ENCODE data around the gene PWWP2B.
"Not testable (repeated sequence)": the region's sequence is repeated elsewhere in the genome, so short reads cannot be mapped to it uniquely, and the experiment has no call there.

PWWP2B gene

DNA sequence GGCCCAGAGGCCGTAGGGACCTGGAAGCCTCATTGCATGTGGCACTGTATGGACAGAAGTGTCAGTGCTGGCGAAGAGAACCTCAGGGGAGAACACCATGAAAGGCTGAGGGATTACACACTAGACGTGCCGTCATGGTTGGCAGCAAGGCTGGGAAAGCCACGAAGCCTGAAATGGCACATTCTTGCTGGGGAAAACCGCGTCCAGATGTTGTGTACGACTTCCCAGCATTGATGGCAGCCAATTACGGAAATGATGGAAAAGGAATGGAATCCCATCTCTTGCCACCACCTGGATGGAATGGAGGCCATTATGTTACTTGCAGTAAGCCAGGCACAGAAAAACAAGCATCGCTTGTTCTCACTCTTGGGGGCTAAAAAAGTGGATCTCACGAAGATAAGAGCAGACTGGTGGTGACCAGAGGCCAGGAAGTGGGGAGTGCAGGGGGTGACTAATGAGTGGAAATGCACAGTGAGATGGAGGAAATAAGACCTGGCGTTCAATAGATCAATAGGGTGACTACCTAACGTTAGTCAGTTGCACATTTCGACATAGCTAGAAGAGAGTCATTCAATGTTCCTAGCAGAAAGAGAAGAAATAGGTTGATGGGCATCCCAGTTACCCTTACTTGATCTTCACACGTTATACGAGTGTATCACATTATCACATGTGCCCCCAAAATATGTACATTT lies 14.6 kb upstream of the PWWP2B start:
- no peak for DNase-seq

GRCh38 chr10:132383101-132383500 lies 13.9 kb upstream of the PWWP2B start:
- DNase-seq: no peak

GRCh38 chr10:132383751-132384196 lies 13.2 kb upstream of the PWWP2B start:
- no peak for DNase-seq

GRCh38 chr10:132384618-132385388 lies 12.2 kb upstream of the PWWP2B start:
- no peak for DNase-seq

- DNase-seq: no peak
Observed at GRCh38 chr10:132385389-132385667, 11.7 kb upstream of the PWWP2B start.

- DNase-seq: peak; percentile 9
Observed at GRCh38 chr10:132385721-132386418, 11.1 kb upstream of the PWWP2B start.

DNA sequence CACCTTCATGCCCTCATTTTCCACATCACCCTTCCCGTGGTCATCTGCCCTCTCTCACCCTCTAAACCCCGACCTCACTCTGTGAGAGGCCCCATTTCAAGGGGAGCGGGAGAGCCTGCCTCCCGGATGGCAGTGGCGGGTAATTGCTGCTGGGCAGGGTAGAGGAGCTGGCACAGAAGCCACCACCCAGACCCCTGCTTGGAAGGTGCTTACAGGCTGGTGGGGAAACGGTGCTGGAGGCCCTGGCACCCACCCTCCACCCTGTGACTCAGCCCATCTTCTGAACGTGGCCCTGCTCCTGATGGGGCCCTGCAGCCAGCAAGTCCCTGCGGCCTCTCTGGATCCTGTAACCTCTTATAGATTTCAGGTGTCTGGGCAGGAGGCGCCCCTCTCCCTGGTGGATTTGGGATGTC lies 10.6 kb upstream of the PWWP2B start:
- peak; percentile 10 for DNase-seq

- DNase-seq: not testable (repeated sequence)
Observed at GRCh38 chr10:132386896-132387295, 10.1 kb upstream of the PWWP2B start.

- DNase-seq: peak; percentile 76
Observed at GRCh38 chr10:132387764-132388210, 9.2 kb upstream of the PWWP2B start.

- peak; percentile 10 for DNase-seq
Observed at GRCh38 chr10:132388891-132389432, 8.0 kb upstream of the PWWP2B start.

GRCh38 chr10:132389433-132390169 lies 7.4 kb upstream of the PWWP2B start:
- DNase-seq: peak; percentile 12

GRCh38 chr10:132390170-132390920 lies 6.7 kb upstream of the PWWP2B start:
- DNase-seq: no peak

- DNase-seq: no peak
Observed at GRCh38 chr10:132390921-132391675, 5.9 kb upstream of the PWWP2B start.

DNA sequence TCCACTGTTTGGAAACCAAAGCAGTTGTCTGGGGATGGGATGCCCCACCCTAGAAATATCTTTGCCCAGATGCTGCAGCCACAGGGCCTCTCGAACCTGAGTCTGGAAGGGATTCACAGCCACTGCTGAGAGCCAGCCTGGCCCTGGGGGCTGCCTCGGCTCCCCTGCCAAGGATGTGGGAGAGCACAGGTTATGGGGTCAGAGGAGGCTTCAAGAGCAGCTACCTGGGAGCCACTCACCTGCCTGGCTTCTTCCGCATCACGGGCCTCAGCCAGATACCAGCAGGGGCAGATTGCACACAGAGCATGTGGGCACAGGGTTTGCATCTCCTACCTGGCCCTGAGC lies 5.4 kb upstream of the PWWP2B start:
- DNase-seq: no peak

GRCh38 chr10:132392184-132392800 lies 4.7 kb upstream of the PWWP2B start:
- DNase-seq: no peak

DNA sequence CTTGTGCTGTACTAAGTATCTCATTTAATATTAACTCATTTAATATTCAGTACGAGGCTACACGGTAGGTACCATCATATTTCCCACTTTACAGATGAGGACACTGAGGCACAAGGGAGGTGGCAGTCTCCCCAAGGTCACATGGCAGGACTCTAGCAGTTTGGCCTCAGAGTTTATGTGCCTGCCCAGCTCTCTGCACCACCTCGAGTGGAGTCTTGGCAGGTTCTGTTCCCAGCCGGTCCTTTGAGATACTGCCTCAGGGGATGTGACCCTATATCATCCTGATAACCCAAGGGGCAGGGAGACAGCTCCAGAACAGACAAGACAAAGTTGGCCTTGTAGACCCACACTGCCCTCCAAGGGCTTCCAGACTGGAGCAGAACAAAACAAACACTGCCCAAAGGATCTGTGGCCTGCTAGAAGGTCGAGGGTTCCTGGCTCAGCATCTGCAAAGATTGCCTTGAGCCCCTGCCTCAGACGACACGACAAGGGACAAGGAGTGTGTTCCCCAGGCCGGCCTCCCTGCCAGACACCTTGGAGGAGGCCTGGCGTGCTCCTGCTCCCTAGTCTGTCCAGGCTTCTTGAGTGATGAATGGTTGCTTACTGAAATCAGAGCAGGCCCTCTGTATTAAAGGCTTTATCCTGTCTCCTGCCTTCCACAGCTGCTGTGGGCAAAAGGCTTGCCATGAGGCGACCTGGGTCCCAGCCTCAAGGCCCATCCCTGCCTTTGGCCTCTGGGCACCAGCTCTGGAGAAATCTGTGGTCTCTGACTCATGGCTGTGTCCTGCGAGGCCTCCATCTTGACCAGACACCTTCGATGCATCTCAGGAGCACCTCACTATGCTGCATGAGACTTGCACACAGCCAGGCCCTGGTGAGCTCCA lies 3.9 kb upstream of the PWWP2B start:
- DNase-seq: no peak

GRCh38 chr10:132393695-132394181 lies 3.3 kb upstream of the PWWP2B start:
- no peak for DNase-seq

DNA sequence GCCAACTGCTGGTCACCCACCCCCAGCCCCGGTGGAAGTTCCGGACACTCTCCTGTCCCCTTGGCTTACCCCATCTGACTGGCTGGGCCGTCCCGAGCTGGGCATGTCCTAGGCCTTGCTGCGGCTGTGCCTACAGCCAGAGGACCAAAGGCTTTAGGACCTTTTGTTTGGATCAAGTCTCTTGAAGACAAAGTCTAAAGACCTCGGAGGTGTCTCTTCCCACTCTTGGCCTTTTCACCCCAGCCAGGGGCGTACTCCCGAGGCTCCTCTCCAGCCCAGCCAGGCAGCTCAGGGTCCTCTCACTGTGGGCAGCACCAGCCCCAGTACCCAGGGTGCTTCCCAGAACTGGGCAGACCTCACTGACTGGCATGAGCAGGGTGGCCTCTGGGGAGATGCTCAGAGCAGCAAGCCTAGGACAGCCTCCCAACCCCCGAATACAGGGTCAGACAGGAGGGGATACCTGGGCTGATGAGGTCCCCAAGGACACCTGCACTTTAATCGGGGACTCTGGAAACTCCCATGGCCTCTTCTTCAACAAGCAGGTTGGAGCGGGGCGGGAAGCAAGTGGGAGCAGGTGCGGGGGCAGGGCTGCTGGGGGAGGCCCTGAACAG lies 2.7 kb upstream of the PWWP2B start:
- no peak for DNase-seq

Data from activated naive CD4-positive, alpha-beta T cell treated with anti-CD3 and anti-CD28 coated beads, Interleukin-2, amount 50 U/mL, for 16 hours (primary cell).